HG03521 (cell line): ENCODE data around the gene BEST4.
"Not testable (repeated sequence)": the region's sequence is repeated elsewhere in the genome, so short reads cannot be mapped to it uniquely, and the experiment has no call there.

Experiments
- ATAC-seq: cut with Tn5 transposase; IDR thresholded peaks from one replicate; pipeline ENCODE4 v1.9.1; 2021; ENCODE audit warnings: mild to moderate bottlenecking, moderate library complexity; ENCODE audit not compliant: unreplicated experiment

The BEST4 gene

DNA sequence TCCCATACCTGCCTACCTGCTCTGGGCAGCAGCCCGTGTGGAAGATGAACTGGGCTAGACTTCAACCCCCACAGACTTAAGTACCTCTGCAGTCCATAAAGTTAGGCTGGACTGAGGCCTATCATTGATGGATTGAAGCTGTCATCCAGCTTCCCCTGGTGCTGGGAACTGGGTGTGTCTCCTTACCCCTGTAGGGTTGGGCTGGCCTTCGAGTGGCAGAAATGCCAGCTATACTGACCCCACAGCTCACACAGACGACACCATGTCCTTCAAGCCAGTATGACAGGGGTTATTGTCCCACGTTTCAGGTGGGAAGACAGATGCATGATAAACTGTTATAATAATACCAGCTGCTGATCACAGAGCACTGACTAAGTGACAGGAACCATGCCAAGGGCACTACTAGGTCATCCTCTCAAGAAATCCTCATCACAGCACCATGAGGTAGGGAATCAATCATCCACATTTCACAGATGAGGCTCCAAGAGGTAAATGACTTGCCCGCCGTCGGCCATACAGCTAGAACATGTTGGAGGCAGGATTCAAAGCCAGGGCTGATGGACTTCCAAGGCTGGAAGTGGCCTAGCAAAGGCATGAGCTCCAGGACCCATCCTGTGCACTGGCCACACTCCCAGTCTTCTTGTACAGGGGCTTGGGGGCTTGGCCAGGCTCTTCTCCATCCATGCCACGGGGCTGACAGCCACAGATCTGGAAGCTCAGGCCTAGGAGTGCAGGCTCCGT lies at the start of gene BEST4:
BEST4 (minus strand) TSS at position 51 of the 741 bp plus-strand sequence. CDS start 465 bp downstream, outside the sequence.
- no peak for ATAC-seq

DNA sequence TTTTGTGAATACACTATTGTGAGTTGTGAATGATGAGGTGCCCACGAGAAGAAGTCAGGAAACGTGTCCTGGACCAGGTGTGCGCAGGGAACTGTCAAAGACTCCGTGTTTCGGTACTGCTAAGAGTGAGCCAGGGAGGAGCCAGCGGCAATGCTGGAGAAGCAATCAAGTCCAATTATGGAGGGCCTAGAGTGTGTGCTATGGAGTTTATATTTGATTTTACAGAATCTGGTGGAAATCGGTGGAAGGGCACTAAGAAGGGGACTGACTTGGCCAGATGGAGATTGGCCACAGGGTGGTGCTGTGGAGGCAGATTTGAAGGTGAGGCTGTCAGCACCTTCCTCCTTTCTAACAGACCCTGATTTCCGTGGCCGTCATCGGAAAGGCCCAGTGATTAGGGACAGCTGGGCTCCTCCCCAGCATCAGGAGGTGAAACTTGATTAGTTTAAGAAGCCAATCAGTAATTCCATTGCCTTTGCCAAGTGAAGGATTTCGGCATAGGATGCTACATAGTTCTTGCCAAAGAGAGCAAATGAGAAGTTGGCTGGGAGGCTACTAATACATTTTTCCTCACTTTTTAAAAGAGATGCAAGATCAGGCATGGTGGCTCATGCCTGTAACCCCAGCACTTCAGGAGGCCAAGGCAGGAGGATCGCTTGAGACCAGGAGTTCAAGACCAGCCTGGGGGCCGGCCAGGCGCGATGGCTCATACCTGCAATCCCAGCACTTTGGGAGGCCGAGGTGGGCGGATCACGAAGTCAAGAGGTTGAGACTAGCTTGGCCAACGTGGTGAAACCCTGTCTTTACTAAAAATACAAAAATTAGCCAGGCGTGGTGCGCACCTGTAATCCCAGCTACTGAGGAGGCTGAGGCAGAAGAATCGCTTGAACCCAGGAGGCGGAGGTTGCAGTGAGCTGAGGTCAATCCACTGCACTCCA lies 48.0 kb upstream of the BEST4 start:
- peak; percentile 62 for ATAC-seq

DNA sequence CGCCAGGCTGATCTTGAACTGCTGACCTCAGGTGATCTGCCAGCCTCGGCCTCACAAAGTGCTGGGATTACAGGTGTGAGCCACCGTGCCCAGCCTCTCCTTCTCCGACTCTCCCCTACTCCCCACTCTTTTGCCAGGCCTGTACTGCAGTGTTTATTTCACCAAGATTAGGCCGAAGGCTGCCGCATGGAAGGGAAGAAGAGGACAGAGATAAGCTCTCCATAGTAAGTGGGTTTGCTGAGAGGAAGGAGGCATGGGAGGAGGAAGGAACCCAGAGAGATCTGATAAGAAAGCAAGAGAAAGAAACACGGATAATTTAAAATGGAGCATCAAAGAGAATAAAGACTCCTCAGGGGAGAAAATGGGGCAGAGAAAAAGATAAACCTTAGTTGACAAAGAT lies 46.4 kb upstream of the BEST4 start:
- no peak for ATAC-seq

DNA sequence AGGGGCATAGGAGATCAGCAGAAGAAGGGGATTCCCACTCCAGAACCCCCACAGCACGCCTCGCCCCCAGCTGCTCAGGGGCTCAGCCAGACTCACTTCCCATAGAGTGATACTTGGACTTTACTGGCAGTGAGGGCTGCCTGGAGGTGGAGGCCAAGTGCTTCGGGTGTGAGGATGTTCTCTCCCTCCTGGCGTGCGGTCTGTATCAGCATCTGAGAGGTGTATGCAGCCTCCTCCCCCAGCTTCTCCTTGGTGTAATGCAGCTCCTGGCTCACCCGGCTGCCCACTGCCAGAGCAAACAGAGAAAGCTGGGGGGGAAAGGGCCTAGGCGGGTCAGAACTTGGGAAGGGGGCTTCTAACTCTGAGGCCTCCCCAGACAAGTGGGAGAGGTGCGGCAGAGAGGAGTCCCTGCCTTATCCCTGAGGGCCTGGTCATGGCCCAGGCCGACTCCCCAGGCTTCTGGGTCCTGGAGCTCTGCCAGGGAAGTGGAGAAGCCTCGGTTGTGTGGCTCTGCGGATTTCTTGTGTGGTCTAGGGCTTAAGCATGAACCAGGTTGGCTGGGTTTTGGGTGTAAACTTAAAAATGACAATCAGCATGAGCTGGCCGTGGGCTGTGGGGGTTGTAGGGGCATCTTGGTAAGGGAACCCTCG lies 44.2 kb upstream of the BEST4 start:
- no peak for ATAC-seq

DNA sequence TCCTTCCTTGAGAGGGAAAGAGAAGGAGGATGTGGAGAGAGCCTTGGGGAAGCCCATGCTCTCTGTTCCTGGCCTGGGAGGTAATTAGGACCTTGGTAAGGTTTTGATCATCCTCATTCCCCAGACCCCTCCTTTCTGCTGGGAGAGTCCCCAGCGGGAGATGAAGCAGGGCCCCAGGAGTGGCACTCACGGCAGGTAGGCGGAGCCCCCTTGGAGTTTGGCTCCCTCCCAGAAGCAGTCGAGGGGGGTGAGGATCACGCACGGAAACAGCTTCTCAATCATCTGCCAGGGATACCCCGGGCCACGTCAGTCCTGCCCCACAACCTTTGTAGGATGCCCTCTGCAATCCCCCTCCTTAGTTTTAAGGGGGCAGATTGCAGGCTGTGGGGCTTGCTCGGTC lies 43.5 kb upstream of the BEST4 start:
- ATAC-seq = no peak

DNA sequence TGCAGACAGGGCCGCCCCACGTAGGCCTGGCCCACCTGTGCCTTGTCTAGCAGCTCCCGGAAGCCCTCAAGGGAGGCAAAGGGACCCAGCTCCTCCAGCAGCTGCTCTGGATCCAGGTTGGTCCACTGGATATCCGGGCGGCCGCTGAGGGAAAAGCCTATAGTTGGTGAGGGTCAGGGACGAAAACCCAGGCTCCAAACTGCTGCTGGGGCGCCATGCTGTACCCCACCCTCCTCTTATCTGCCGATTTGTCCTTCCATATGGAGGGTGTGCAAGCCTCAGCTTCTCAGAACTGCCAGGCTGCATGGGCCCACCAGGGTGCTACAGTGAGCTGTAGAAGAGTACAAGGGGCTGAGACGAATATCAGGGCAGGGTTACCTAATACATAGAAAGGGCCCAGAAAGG lies 42.9 kb upstream of the BEST4 start:
- ATAC-seq = no peak

DNA sequence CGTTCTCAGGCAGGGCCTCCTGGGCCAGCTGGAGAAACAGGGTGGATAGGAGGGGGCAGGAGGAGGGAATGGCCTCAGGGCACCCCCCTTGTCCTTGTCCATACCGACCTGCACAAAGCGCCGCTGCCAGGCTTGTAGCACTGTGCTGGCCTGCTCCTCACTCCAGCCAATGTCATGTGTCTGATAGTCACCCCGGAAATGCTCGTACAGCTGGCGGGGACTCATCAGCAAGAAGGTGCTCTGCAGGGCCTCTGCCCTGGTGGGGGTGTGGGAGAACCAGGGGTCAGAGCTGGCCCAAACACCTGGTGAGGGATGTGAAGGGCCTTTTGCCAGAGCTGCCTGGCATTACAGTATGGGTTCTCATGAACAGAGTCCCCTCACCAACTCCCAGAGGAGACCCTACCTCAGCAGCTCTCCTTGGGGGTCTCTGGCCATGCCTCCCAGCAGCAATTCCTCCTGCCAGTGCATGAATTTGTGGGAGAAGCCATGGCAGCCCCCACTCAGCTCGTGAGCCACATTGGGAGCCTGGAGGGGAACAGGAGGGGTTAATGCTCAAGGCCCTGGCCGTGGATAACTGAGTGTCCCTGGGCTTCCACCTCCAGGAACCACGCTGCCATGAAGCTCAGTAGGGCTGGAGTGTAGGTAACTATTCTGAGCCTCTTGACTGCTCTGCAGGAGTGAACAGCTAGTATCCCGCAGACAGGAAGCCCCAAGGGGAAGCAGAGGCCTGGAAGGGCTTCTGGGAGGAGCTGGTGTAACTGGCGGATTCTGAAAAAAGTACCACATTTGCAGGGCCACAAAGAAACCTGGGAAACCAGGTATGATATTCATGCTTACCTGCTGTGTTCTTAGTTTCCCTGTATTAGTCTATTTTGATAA lies 41.8 kb upstream of the BEST4 start:
- ATAC-seq = no peak

DNA sequence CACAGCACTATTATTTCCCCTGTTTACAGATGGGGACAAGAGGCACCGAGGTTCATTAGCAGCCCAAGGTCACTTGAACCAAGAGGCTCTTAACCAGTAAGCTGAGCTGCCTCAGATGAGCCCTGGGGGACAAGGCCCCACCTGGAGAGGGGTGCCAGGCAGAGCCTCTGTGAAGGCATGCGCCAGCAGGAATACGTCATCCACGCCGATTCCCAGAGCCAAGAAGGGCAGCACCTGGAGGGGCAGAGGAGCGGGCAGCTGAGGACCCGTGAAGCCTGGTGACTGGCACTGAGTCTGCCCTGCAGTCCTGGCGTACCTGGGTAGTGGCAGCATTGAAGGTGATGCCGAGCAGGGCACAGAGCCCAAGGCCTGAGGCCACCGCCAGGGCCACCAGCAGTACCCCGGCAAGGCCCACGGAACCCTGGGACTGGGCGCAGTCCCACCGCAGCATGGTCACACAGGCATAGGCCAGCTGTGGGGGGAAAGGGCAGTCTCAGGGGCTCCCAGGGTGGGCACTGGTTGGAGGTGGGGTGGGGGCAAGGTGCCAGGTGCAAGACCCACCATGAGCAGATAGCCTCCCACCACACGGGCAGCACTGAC lies 41.0 kb upstream of the BEST4 start:
- ATAC-seq = no peak

DNA sequence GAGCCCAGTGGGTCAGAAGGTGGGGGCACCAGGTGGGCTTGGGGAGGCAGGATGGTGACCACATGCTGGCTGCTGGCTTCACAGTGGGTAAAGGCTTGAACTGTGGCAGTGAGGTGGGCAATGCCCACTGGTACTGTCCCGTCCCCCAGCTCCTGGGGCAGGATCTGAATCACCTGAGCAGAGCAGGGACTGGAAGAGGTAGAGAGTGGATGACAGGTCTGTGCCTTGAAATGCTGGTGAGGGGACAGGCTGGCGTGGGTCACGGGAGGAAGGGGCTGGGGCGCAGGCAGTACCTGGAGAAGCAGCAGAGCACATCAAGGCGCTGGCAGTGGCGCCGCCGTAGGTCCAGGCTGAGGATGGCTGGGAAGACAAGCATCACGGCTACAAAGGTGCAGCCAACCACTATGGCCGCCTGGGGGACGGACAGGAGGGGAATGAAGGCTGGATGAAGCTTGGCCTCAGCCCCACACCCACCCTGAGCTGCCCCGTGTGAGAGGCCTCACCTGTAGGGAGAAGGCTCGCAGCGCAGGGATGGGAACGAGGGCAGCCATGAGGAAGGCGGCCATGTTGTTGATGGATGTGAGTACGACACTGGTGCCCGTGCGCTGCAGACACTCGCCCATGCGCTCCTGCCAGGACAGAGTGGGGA lies 40.2 kb upstream of the BEST4 start:
- ATAC-seq = no peak

DNA sequence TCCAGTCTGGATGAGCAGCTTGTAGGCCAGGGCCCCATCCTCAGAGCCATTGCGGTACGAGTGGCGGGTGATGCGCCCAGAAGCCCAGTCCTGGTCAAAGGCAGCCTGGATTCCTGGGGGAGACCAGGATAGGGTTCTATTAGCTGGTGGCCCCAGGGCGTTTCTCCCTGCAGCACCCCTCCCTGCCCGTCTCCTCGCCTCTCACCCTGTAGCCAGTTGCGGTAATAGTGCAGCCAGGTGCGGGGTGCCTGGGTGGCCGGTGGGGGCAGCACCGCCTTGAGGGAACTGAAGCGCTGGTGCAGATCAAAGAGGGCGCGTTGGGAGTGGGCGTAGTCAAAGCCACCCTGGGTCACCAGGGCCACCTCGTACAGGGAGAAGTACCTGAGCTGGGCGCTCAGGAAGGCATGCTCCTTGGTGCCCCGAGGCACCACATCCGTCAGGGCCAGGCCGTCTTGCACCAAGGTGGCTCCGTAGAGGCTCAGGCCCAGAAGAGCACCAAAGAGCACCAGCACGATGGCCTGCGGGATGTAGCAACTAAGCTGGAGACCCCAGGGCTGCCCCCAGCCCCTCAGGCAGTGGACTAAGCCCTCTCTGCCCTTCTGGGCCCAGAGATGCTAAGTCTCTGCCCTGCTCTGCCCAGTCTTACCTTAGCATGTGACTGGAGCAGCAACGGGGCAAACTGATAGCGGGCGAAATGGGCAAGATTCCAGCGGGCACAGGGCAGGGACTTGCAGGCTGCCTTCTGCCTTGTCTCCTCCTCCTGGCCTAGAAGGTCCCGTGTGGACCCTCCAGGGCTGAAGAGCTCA lies 39.4 kb upstream of the BEST4 start:
- no peak for ATAC-seq

DNA sequence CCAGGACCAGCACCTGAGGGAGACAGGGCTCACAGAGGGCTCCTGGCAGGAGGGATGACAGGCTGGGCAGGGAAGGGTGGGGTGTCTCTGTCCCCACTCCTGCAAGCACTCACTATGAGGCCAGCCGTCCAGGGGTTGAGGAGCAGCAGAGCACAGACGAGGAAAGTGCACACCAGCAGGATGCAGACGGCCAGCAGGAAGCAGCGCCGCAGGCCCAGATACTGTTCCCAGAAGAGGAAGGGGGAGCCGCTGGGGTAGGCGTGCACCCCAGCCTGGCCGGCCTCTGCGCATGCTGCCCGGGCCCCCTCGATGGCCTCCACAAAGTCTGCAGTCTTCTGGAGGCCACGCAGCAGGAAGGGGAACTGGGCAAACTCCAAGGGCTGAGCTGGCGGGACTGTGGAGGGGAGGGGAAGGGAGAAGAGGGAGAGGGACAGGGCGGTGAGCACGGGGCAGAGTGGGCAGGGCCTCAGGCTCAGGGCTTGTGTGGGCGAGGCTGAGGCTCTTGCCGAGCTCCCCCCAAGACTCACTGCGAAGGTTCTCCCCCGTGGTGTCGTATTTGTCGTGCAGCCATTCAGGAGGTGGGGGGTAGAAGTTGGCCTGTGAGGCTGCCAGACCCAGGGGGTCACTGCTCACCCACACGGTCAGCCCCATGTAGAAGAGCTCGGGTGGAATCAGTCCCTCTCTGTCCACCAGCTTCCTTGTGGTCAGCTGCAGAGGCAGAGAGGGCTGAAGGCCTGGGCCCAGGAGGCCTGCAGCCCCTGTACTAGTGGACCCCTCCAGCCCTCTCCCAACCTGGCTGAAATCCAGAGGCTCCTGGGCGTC lies 38.6 kb upstream of the BEST4 start:
- no peak for ATAC-seq

DNA sequence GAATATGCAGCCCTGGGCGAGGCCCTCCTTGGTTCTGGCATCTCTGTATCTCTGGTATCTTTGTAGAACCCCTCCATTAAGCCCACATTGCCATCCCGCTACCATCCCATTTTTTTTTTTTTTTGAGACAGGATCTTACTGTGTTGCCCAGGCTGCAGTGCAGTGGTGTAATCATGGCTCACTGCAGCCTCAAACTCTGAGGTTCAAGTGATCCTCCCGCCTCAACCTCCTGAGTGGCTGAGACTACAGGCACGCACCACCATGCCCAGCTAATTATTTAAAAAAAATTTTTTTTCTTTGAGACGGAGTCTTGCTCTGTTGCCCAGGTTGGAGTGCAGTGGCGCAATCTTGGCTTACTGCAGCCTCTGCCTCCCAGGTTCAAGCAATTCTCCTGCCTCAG lies 36.4 kb upstream of the BEST4 start:
- ATAC-seq = not testable (repeated sequence)

DNA sequence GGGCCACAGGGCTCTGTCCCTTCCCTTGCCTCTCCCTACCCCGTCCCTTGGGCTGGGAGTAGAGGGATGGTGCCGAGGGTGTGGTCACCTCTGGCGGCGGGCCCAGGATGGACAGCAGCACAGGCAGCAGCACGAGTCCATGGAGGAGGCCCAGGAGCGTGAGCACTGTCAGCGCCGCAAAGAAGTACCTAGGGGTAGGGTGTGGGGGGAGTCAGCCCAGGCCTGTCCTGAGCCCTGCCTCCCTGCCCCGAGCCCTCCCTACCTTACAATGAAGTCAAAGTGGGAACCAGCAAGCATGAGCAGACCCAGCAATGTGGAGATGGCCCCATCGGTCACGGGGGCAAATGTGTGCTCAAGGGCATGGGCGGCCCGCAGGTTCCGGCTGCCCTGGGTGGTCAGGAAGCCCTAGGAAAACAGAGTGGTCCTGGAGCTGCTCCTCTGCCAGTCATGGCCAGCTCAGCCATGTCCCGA lies 35.0 kb upstream of the BEST4 start:
- ATAC-seq = no peak

DNA sequence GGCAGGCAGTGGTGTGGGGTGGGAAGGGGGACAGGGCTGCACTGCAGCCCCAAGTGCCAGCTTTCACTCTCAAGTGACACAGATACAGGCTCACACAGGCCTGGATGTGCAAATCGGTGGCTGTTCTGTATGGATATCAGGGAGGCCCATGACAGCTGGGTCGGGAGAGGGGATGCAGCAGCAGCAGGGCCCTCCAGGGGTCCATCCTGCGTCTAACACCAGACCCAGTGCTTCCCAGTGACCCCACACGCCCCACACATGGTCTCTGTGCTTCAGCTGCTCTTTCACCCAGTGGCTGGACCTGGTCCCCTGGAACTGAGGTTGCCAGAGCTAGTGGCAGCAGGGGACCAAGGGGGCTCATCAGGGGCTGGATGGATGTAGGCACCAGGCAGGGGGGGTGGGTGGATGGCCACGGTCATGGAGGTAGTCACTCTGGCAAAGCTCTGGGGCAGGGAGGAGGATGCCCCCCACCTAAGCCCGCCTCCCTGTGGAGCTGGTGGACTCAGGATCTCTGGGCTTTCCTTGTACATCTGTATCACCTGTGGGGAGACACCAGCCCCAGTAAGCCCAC lies 34.2 kb upstream of the BEST4 start:
- no peak for ATAC-seq

DNA sequence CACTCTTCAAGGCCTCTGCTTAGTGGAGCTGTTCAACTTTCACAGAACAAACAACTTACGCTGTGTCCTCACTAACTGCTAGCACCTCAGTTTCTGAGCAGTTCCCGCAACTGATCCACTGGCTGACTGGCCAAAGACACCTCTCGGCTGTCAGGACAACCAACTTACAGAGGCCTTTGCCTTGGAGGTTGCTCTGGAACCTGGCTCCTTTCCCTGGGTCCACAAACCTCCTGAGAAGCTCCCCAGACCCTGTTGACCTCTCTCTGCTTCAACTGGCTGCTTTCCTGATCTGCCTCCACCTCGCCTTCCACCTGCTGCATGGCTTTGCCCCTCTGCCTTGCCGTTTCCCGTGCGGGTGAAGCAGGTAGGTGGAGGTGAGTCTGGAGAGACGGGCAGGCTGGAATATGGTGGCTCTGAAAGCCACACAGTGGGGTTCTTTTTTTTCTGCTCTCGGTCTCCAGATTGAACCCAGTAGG lies 33.3 kb upstream of the BEST4 start:
- ATAC-seq = no peak

DNA sequence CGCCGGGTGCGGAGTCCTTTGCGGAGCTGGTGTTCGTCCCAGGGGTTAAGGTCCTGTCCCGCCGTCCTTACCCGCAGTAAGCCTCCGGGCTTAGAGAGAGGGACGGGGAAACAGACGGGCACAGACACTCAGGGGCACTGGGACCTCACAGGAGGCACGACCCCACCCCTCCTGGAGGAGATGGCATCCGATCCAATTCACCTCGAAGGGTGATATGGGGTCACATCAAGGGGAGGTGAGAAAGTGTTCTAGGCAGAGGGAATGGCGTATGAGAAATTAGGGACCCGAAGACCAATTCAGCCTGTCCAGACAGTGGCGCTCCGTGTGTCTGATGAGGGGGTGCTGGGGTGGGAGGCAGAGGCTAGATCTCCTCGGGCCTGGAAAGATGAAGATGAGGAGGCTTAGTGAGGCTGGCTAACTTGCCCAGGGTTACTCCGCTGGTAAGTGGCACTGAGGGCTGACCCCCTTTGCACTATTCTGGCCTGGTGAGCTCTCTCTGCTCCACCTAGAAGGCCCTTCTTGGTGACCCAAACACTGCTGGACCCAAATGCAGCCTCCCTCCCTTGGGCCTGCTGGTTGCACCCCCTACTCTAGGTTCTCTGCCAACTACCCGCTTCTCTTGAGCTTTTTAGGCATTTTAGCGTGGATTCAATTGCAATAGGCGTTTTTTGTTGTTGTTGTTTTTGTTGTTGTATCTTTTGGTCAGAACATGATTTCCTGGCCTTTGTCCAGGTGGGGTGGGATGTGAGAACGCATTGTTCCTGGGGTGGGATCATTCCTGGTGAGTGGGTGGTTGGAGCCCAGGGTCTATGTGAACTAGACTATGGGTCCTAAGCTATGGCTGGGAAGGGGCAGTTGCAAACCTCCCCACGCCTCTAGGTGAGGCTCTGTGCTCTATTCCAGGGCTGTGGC lies 32.6 kb upstream of the BEST4 start:
- no peak for ATAC-seq
